Testis (tissue), 3 donors: ENCODE measurements around the gene TPCN2. TPM values are rescaled to one million over a fixed set of nuclear protein-coding genes. Genes with fewer than 3 reads are reported as not detected.
A peak's percentile ranks its signal among the peaks of the same experiment; 100 is the strongest.

Source experiments
- DNase-seq: peaks from one replicate; pipeline ENCODE4 v3.0.0-alpha.2; 2019
- H3K27ac ChIP-seq, 2 donors: fragments of 200-600 bp; sonication (generic); one replicate each; pipeline ENCODE4 v1.5.1; 2019
- H3K27me3 ChIP-seq: fragments of 200-600 bp; sonication (generic); one replicate; pipeline ENCODE4 v1.5.1; 2019
- H3K36me3 ChIP-seq: fragments of 200-600 bp; sonication (generic); one replicate; pipeline ENCODE4 v1.5.1; 2017; ENCODE audit warnings: low read depth; ENCODE audit errors: missing control alignments
- H3K4me1 ChIP-seq: fragments of 200-600 bp; sonication (generic); one replicate; pipeline ENCODE4 v1.5.1; 2019
- H3K4me3 ChIP-seq, 2 donors: fragments of 200-600 bp; sonication (generic); one replicate each; pipeline ENCODE4 v1.5.1; 2017 to 2019
- H3K9me3 ChIP-seq: fragments of 200-600 bp; sonication (generic); one replicate; pipeline ENCODE4 v1.5.1; 2017
- CTCF ChIP-seq, 3 experiments: fragments of 450-650 bp in 2 of 3; fragments of 200-600 bp in 1 of 3; sonication (generic) in 1 of 3; IDR thresholded peaks; one replicate each; pipeline ENCODE4 v1.5.1; 2016 to 2019; ENCODE audit warnings: antibody characterized with exemption in 3 of 3, mild to moderate bottlenecking in 2 of 3, moderate library complexity in 1 of 3
- POLR2A ChIP-seq: fragments of 450-650 bp; IDR thresholded peaks from one replicate; pipeline ENCODE4 v1.6.1; 2017; ENCODE audit warnings: antibody characterized with exemption, mild to moderate bottlenecking, moderate library complexity
- WGBS, 2 donors: methylation state at CpG; one replicate each; pipeline ENCODE4 v1.1.5; 2018; 5-methylcytosine and 5-hydroxymethylcytosine counted together
- intact Hi-C: fragments of 100-400 bp; cut with DNase I; formaldehyde crosslinking; loops from one replicate; pipeline ENCODE4 v1.15.1; 2023; ENCODE audit warnings: low total_unique reads
- polyA plus RNA-seq: library from polyadenylated mRNA; stranded (reverse); fragments of 350-450 nt; fragmentation: Illumina TruSeq; extraction: RNeasy Lipid Tissue Mini Kit (QIAGEN cat#74804); gene quantifications from one replicate; pipeline ENCODE4 v1.2.3, GENCODE V29; 2014; ENCODE audit warnings: low read depth, low replicate concordance; ENCODE audit not compliant: insufficient read depth
- total RNA-seq, 2 donors: library from RNA; depleted of rRNA; stranded (reverse); fragments of >200 nt; gene quantifications; one replicate each; pipeline ENCODE4 v1.2.3, GENCODE V29; 2016

The TPCN2 gene
- total and polyA plus RNA-seq, 3 donors from 2014 or later = 12.9 to 32.5 (median 28.4) TPM

GRCh38 chr11:69109101-69109500, 60.4 kb downstream of the TPCN2 start:
- 90 to 100% methylated on average over 2 of the region's 2 CpGs for WGBS, 2 donors
- peaks cover 5% of the 10 kb centered on the region for H3K4me1 ChIP-seq
- H3K27ac ChIP-seq = no peak overlapping the region
- TF ChIP-seq CTCF (IDR thresholded peaks at IDR 0.05) (no peak), POLR2A (no peak)
- H3K27me3 ChIP-seq = no peaks in the 10 kb centered on the region
- H3K4me3 ChIP-seq = no peak overlapping the region
- no peak for DNase-seq
- intact Hi-C loops = loop anchor here (5.0 kb wide), 1 partner anchor 538 kb away; no protein-coding TSS in a partner anchor
- H3K9me3 ChIP-seq = no peaks in the 10 kb centered on the region
- no peaks in the 10 kb centered on the region for H3K36me3 ChIP-seq

DNA sequence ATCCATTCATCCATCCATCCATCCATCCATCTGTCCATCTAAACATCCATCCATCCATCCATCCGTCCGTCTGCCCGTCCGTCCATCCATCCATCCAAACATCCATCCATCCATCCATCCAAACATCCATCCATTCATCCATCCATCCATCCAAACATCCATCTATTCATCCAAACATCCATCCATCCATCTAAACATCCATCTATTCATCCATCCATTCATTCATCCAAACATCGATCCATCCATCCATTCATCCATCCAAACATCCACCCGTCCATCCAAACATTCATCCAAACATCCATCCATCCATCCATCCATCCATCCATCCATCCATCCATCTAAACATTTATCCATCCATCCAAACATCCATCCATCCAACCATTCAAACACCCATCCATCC, 61.7 kb downstream of the TPCN2 start:
- 91 to 95% methylated on average over 6 of the region's 6 CpGs for WGBS, 2 donors
- H3K4me3 ChIP-seq = no peak overlapping the region
- intact Hi-C loops = no loop called here
- no peak for DNase-seq
- no peaks in the 10 kb centered on the region for H3K27me3 ChIP-seq
- H3K27ac ChIP-seq = no peak overlapping the region
- H3K36me3 ChIP-seq = no peaks in the 10 kb centered on the region
- TF ChIP-seq POLR2A (no peak), CTCF (IDR thresholded peaks at IDR 0.05) (no peak)
- H3K9me3 ChIP-seq = no peaks in the 10 kb centered on the region
- H3K4me1 ChIP-seq = peaks cover 5% of the 10 kb centered on the region

- Histone ChIP-seq H3K36me3 (no peaks in the 10 kb centered on the region), H3K27me3 (no peaks in the 10 kb centered on the region), H3K9me3 (no peaks in the 10 kb centered on the region), H3K4me1 (peaks cover 5% of the 10 kb centered on the region), H3K4me3 (no peak overlapping the region), H3K27ac (no peak overlapping the region)
- TF ChIP-seq CTCF (IDR thresholded peaks at IDR 0.05) (no peak), POLR2A (no peak)
- intact Hi-C loops = no loop called here
- 70 to 71% methylated on average over 19 to 20 of the region's 20 CpGs for WGBS, 2 donors
- DNase-seq = peak; percentile 50
Observed at GRCh38 chr11:69111624-69112542, 63.2 kb downstream of the TPCN2 start.

- DNase-seq = no peak
- no peaks in the 10 kb centered on the region for H3K9me3 ChIP-seq
- peaks cover 5% of the 10 kb centered on the region for H3K4me1 ChIP-seq
- intact Hi-C loops = no loop called here
- H3K36me3 ChIP-seq = no peaks in the 10 kb centered on the region
- H3K27me3 ChIP-seq = no peaks in the 10 kb centered on the region
- H3K4me3 ChIP-seq = no peak overlapping the region
- no peak overlapping the region for H3K27ac ChIP-seq
- TF ChIP-seq CTCF (IDR thresholded peaks at IDR 0.05) (no peak), POLR2A (no peak)
- 74 to 80% methylated on average over 10 of the region's 10 CpGs for WGBS, 2 donors
Observed at GRCh38 chr11:69113226-69113625, 64.5 kb downstream of the TPCN2 start.
